GM21717 (cell line): ENCODE results near the gene RBFOX2.
"Not testable (repeated sequence)": the region's sequence is repeated elsewhere in the genome, so short reads cannot be mapped to it uniquely, and the experiment has no call there.

ENCODE experiments used
- ATAC-seq: cut with Tn5 transposase; IDR thresholded peaks from one replicate; pipeline ENCODE4 v1.9.1; 2021; ENCODE audit warnings: mild to moderate bottlenecking, moderate library complexity; ENCODE audit not compliant: unreplicated experiment

The RBFOX2 gene

DNA sequence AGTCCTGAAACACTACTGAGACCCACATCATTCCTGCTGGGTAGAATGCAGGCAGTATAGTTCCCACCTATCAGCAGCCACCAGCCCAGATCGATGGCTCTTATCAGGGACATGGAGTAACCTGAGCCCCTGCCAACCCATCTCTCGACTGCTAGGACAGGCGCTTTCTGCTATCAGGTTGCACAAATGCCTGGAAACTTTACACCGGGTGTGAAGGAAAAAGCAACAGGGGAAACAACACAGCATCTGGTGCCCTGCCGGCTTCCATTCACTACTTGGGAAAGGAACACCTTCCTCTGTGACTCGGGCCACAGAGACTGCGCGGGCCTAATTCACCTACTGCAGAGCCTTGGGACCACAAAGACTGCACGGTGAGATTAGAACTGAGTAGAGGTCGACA is 18.5 kb downstream of the RBFOX2 start:
- no peak for ATAC-seq

DNA sequence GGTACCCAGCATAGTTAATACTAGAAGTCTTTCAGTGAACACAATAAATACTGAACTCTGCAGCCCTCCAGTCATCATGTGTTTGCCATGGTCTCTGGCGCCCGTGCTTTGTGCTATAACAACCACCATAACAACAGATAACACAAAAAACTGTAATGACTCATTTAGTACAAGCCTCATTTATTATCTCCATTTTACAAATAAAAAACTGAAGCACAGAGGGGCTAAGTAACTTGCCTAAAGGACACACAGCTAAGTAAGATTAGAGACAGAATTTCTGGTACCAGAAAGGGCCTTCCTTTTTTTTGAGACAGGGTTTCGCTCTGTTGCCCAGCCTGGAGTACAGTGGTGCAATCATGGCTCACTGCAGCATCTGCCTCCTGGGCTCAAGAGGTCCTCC is 19.5 kb downstream of the RBFOX2 start:
- ATAC-seq: no peak

DNA sequence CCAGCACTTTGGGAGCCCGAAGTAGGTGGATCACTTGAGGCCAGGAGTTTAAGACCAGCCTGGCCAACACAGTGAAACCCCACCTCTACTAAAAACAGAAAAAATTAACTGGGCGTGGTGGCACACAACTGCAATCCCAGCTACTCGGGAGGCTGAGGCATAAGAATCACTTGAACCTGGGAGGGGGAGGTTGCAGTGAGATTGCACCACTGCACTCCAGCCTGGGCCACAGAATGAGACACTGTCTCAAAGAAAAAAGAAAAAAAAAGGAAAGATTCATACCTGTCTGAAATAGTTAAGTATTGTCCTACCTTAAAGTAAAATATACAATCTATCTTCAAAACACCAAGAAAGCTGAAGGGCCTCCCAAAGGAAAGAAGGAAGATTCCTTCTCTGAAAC is 20.1 kb downstream of the RBFOX2 start:
- ATAC-seq: no peak

- ATAC-seq: no peak
Observed at GRCh38 chr22:36008131-36008530, 20.5 kb downstream of the RBFOX2 start.

GRCh38 chr22:36003972-36004674 is 24.5 kb downstream of the RBFOX2 start:
- ATAC-seq: no peak

DNA sequence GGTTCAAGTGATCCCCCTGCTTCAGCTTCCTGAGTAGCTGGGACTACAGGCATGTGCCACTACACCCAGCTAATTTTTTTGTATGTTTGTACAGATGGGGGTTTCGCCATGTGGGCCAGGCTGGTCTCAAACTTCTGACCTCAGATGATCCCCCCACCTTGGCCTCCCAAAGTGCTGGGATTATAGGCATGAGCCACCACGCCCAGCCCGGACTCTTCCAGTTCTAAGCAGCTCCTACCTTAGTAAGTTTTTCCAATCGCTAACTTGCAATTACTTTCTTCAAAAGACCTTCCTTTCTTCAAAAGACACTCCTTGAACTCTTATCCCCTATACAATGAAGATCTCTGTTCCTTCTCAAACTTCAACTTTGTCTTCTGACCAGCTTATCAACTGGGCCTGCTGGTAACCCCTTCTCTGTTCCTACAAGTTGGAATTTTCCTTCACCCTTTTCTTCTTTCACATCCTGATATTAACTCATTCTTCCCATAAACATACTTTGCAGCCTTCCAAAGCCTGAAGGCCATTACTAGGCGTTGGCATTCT is 25.8 kb downstream of the RBFOX2 start:
- ATAC-seq: no peak

DNA sequence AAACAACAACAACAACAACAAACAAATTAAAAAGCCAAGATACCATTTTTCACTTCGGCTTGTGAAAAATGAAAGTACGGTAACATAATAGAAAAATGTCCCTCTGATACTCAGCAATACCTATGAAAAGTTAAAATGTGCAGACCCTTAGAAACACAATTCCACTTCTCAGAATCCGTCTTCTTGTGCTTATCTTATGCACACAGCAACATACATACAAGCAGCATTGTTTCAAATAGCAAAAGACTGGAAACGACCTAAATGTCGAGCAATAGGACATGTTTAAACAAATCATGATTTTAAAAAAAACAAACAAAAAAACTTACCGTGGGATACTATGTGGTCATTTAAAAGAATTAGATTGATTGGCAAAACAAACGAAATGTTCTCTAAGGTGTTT is 26.5 kb downstream of the RBFOX2 start:
- no peak for ATAC-seq

DNA sequence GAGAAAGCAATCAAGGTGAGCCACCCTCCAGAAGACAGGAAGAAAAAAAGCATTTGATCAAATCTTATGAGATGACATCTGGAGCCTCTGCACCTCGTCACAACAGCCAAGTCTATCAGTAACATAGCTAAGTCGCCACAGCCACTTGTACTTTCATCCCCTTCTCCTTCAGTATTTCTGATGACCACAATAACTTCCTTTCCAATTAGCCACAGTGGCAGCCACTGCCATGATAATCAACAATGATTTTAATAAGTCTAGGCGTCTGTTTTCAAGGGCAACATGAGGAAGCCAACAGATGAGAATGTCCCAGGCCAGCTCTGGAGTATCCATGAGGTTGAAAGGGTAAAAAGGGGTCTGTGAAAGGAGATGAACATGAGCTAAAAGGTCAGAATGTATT is 29.9 kb downstream of the RBFOX2 start:
- no peak for ATAC-seq

- ATAC-seq: no peak
Observed at GRCh38 chr22:35997438-35997837, 31.2 kb downstream of the RBFOX2 start.

GRCh38 chr22:35996596-35996995 is 32.0 kb downstream of the RBFOX2 start:
- no peak for ATAC-seq

- ATAC-seq: no peak
Observed at GRCh38 chr22:35995772-35996171, 32.9 kb downstream of the RBFOX2 start.

GRCh38 chr22:35995348-35995747 is 33.3 kb downstream of the RBFOX2 start:
- no peak for ATAC-seq

DNA sequence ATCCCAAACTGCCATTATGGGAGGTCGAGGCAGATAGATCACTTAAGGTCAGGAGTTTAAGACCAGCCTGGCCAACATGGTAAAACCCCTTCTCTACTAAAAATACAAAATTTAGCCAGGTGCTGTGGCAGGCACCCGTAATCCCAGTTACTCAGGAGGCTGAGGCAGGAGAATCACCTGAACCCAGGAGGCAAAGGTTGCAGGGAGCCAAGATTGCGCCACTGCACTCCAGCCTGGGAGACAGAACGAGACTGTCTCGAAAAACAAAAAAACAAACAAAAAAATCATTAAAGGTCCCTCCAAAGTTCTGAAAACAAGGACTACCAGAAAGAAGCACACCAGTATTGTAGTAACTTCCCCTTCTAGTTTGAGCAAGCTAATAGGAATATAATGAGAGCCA is 34.9 kb downstream of the RBFOX2 start:
- not testable (repeated sequence) for ATAC-seq

- no peak for ATAC-seq
Observed at GRCh38 chr22:35993048-35993714, 35.4 kb downstream of the RBFOX2 start.

GRCh38 chr22:35991168-35991567 is 37.5 kb downstream of the RBFOX2 start:
- ATAC-seq: no peak

DNA sequence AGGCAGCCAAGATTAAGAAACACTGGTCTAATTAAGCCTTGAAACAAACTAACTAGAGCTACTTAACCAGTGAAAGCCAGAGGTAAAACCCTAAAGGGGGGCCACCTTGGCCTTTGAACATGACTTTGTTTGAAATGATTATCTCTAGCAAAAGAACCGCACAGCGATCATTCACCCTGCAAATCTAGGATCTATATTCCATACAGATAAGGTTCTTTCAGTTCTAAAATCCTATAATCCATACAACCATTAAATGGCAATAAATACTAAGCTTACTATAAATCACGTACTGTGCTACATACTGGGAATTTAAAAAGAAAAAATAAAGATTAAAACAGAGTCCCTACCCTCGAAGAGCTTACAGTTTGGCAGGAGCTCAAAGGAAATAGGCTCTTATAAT is 40.6 kb downstream of the RBFOX2 start:
- ATAC-seq: no peak

- ATAC-seq: no peak
Observed at GRCh38 chr22:35987487-35987886, 41.1 kb downstream of the RBFOX2 start.

DNA sequence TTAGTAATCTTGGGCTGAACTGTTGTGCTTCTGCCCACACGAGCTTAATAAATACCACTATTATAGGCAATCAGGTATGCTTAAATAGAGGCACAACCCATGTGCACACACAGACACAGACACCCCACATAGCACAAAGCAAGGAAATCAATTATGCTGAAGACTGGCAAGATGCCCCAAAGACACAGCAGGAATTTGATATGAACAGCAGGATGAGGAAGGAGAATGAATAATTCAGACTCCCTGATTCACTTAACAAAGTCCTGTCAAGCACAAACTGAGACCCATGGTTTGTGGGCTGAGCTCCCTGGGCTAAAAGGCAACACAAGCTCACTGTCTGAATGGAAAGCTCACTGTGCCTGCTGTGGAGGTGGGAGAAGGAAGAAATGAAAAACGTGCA is 42.5 kb downstream of the RBFOX2 start:
- no peak for ATAC-seq

DNA sequence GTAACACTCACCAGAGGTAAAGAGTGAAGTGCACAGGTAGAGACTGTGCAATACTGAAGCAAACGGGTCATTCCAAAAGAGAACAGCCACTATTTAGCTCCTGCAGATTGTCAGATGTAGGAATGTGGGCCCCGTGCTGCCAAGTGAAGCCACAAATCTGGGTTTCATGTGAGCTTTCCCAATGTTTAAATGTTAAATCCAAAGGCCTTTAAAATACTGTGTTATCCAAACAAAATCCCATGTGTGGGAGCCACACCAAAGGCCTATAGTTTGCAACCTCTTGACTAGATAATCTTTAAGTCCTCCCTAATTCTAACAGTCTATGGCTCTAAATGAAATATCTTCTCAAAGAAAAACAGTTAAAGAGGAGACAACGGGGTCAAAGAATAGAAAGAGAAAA is 43.3 kb downstream of the RBFOX2 start:
- ATAC-seq: no peak

DNA sequence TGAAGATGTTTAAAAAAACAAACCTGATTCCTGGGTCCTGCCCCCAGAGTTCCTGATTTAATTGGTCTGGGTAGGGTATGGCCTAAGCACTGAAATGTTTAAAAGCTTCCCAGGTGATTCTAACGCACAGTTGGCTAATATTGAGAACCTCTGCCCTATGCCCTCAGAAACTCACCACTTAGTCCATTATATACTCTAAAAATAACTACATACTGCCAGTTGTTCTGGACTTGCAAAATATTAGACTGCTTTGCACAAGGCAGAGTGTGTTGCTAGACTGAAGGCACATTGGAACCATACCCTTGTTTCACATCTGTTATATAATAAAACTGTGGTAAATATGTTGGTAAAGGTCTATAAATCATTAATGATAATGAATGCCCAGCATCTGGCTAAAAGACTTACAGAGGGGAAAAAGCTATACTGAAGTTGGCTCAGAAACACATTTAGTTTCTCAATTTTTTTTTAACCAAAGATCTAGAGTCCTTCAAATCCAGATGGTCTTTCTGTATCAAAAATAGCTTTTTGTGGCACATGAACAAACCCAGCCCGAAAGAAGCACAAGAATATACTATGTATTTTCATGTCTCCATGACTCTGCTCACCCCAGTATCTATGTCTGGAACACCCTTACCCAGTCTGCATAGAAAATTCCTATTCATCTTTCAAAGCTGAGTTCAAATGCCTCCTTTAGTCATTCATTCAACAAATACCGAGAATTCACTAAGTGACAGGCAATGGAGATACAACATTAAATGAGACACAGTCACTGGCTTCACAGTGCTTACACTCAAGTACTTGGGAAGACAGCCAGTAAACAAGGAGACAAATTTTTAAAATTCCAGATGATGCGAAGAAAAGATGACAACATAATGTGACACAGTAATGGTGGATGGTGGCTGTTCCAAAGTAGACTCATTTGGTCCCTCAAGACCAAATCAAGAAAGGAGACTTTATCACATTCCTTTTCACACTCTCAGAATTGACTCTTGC is 44.1 kb downstream of the RBFOX2 start:
- ATAC-seq: no peak

GRCh38 chr22:35981900-35982299 is 46.7 kb downstream of the RBFOX2 start:
- ATAC-seq: no peak
